ENCODE measurements around the gene F10.
"Not testable (repeated sequence)": the region's sequence is repeated elsewhere in the genome, so short reads cannot be mapped to it uniquely, and the experiment has no call there.

Gene F10

DNA sequence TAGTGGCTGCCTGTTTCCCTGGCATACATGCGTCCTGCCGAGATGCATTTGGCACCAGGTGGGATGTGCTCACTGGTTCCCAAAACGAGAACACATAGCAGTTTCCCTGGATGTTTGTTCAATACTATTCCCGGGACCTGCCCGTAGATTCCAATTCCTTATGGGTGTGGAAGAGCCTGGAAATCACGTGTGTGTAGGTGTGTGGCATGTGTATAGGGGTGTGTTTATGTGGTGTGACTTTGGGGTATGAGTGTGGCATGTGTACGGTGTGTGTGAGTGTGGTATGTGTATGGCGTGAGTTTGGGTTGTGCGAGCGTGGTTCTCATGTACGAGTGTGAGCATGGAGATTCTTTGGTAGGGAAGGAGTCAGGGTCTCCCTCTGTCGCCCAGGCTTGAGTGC, 19.9 kb upstream of the F10 start:
- no peak for DNase-seq

DNA sequence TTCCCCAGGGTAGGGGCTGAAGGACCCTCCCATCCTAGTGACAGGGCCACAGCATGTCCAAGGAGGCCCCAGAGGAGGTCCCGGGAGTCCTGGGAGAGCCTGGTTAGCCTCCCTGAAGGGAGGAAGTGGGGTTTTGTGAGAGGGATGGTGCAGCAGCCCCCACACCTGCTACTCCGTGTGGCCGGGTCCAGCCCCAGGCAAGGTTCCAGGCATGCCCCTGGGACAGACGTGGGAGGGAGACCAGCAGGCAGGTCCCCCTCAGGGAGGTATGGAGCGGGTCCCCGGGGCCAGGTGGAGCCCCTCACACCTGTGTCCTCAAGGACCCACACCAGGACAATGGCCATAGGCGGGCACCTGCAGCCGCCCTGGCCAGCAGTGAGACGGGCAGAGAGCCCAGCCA, 19.0 kb upstream of the F10 start:
- DNase-seq = no peak

DNA sequence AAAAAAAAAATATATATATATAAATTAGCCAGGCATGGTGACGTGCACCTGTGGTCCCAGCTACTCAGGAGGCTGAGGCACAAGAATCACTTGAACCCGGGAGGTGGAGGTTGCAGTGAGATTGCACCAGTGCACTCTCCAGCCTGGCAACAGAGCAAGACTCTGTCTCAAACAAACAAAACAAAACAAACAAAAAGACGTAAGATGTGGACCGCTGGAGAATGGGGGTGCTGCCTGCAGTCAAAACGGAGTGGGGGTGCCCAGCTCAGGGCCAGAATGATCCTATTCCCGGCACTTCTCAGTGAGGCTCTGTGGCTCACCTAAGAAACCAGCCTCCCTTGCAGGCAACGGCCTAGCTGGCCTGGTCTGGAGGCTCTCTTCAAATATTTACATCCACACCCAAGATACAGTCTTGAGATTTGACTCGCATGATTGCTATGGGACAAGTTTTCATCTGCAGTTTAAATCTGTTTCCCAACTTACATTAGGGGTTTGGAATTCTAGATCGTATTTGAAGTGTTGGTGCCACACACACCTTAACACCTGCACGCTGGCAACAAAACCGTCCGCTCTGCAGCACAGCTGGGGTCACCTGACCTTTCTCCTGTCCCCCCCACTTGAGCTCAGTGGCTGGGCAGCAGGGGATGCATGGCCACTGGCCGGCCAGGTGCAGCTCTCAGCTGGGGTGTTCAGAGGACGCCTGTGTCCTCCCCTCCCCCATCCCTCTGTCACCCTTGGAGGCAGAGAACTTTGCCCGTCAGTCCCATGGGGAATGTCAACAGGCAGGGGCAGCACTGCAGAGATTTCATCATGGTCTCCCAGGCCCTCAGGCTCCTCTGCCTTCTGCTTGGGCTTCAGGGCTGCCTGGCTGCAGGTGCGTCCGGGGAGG, 17.3 kb upstream of the F10 start, which contains the start of gene F7:
TSS of gene F7 (plus strand) at position 760 of the 889 bp plus-strand sequence. CDS start at position 811, 51 bp downstream.
- DNase-seq = no peak

DNA sequence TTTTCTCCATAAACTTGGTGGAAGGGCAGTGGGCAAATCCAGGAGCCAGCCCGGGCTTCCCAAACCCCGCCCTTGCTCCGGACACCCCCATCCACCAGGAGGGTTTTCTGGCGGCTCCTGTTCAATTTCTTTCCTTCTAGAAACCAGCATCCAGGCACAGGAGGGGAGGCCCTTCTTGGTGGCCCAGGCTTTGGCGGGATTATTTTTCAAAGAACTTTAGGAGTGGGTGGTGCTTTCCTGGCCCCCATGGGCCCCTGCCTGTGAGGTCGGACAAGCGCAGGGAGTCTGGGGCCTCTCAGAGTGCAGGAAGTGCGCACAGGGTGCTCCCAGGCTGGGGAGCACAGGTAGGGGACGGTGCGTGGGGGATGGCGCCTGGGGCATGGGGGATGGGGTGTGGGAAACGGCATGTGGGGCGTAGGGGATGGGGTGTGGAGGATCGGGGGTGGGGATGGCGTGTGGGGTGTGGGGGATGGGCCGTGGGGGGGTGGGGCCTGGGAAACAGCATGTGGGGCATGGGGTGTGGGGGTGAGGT, 16.6 kb upstream of the F10 start:
- no peak for DNase-seq

DNA sequence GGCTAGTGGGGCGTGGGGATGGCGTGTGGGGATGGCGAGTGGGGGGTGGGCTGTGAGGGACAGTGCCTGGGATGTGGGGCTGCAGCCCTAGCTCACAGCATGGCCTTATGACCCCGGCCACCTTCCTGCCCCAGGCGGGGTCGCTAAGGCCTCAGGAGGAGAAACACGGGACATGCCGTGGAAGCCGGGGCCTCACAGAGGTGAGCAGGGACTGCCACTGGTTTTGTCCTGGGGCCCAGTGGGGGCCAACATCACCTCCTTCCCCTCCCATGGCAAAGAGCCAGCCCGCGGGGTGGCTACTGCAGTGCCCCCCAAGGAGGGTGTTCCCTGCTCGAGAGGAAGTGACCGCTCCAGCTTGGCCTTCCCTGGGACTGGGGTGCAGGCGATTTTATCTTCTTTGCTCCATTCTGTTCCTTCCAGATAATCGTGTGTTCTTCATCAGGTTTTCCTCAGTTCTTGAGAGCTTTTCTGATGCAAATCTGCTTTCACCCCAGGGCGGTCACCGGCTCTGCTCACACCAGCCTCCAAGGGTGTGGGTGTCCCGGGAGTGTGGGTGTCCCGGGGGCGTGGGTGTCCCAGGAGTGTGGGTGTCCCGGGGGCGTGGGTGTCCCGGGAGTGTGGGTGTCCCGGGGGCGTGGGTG, 15.8 kb upstream of the F10 start:
- no peak for DNase-seq

DNA sequence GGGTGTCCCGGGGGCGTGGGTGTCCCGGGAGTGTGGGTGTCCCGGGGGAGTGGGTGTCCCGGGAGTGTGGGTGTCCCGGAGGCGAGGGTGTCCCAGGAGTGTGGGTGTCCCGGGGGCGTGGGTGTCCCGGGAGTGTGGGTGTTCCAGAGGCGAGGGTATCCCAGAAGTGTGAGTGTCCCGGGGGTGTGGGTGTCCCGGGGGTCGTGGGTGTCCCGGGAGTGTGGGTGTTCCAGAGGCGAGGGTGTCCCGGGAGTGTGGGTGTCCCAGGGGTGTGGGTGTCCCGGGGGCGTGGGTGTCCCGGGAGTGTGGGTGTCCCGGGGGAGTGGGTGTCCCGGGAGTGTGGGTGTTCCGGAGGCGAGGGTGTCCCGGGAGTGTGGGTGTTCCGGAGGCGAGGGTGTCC, 14.1 kb upstream of the F10 start:
- not testable (repeated sequence) for DNase-seq

DNA sequence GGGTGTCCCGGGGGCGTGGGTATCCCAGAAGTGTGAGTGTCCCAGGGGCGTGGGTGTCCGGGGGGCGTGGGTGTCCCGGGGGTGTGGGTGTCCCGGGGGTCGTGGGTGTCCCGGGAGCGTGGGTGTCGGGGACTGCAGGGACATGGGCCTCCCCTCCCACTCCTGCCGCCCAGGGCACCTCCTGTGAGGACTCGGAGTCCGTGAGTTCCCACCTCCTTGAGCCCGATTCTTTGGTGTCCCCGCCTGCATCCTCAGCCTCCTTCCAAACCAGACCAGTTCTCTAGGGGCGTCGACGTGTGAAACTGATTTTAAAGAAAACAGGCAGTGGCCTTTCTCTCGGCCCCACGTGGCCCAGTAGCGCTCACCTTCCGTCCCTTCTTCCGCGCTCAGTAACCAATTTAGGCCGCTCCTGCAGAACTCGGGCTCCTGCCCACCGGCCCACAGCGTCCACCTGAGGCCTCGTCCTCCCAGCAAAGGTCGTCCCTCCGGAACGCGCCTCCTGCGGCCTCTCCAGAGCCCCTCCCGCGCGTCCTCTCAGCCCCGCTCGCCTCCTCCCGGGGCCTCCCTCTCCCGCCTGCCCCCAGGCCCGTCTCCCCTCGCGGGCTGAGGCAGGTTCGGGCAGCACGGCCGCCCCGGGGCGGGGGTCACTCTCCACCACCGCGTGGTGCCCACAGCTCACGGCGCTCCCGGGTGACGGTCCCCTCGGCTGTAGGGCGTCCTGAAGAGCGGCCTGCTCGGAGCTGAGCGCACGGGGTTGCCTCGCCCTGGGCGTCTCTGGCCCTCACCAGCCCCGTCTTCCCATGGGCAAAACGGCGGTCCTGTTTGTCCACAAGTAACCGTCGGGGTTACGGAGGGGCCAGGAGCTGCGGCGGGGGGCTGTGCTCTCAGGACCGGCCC, 13.2 kb upstream of the F10 start:
- no peak for DNase-seq

DNA sequence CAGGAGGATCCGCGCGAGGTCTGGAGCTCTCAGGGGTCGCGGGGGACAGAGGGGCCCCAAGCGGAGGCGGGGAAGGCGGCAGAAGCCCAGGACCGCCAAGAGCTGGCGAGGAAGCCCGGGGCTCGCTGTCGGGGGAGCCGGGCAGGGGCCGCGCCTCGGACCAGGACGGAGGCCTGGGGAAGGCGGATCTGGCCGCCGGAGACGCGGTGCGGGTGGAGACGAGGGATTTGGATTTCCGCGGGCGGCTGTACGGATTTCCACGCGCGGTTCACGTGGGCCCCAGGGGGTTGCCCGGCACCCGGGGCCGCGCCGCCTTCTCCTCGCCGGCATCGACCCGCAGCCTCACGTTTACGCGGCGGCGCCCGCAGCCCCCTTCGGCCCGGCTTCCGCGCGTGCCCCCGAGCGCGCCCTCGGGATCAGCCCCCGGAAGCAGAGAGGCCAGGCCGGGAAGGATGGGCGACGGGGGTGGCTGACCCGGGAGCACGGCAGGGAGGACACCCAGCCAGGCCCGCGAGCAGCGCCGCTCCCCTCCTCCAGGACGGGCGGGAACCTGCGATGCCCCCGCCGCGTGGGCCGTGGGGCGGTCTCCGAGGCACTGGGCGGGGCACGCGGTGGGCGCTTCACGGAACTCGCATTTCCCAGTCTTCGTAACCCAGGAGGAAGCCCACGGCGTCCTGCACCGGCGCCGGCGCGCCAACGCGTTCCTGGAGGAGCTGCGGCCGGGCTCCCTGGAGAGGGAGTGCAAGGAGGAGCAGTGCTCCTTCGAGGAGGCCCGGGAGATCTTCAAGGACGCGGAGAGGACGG, 12.3 kb upstream of the F10 start:
- no peak for DNase-seq

DNA sequence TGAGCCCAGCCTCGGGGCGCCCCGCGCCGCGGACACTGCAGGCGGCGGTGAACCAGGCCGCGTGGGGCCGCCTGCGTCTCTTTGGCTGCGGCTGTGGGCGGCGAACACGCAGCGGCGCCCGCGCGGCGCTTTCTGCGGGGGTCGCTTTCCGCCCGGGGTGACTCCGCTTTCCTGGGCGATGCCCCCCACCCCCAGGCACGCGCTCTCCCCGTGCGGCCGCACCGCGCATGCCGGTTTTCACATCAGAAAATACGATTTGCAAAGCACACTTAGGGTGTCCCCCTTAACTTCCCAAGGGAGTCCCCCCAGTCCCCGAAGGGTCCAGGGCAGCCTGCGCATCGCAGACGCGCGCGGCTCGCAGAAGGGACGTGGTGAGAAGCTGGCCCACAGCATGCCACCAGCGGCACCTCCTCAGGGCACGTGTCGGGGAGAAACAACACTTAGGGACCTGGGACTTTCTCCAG, 11.7 kb upstream of the F10 start:
- no peak for DNase-seq

DNA sequence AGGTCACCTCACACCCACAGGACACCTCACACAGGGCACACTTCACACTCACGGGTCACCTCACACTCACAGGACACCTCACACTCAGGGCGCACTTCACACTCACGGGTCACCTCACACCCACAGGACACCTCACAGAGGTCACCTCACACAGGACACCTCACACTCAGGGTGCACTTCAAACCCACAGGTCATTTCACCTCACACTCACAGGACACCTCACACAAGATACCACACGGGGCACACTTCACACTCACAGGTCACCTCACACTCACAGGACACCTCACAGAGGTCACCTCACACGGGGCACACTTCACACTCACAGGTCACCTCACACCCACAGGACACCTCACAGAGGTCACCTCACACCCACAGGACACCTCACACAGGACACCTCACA, 10.8 kb upstream of the F10 start:
- DNase-seq = not testable (repeated sequence)

DNA sequence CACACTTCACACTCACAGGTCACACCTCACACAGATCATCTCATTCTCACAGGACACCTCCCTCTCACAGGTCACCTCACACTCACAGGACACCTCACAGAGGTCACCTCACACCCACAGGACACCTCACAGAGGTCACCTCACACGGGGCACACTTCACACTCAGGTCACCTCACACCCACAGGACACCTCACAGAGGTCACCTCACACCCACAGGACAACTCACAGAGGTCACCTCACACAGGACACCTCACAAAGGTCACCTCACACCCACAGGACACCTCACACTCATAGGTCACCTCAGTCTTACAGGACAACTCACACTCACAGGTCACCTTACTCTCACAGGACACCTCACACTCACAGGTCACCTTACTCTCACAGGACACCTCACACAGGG, 10.1 kb upstream of the F10 start:
- not testable (repeated sequence) for DNase-seq

DNA sequence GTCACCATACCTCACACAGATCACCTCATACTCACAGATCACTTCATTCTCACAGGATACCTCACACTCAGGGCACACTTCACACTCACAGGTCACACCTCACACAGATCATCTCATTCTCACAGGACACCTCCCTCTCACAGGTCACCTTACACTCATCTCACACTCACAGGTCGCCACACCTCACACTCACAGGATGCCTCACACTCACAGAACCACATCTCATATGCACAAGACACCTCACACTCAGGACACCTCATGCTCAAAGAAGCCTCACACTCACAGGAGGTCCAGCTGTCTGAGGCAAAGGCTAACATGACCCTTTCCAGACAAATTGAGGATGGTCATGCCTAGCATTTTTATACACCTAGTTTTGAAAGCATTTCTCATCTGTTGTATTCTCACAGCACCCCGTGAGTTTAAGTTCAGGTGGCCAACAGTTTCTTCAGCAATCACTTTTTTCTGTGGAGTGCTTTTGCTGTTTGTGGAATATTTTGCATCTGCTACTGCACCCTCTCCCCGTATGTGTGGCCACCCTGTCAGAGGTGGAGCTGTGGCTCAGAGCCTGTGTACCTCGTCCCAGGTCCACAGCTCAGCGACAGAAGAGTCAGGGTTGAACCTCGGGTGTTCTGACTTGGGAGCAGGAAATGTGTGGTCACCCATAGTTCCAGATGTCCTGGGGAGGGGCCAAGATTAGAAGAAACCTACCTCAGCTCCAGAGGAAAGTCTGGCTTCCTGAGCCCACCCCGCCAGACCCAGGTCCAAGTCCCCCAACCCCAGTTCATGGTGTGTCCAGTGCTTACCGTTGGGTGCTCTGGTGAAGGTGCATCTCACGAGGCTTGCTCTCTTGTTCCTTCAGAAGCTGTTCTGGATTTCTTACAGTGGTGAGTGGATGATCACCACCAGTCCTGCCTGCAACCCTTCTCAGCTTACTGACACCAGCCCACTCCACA, 9.4 kb upstream of the F10 start:
- no peak for DNase-seq

DNA sequence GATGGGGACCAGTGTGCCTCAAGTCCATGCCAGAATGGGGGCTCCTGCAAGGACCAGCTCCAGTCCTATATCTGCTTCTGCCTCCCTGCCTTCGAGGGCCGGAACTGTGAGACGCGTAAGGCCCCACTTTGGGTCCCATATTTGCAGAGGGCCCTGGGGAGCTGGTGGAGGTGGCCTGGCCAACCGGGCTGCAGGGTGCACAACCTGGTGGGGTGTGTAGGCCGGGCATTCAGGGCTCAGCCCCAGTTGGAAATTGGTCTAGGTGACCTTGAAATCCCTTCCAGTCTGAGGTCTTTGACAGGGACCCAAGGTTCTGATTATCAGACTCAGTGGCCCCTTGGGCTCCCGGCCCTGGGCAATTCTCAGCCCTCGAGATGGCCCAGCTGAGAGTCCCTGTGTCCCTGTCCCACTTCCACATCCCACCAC, 8.7 kb upstream of the F10 start:
- no peak for DNase-seq

DNA sequence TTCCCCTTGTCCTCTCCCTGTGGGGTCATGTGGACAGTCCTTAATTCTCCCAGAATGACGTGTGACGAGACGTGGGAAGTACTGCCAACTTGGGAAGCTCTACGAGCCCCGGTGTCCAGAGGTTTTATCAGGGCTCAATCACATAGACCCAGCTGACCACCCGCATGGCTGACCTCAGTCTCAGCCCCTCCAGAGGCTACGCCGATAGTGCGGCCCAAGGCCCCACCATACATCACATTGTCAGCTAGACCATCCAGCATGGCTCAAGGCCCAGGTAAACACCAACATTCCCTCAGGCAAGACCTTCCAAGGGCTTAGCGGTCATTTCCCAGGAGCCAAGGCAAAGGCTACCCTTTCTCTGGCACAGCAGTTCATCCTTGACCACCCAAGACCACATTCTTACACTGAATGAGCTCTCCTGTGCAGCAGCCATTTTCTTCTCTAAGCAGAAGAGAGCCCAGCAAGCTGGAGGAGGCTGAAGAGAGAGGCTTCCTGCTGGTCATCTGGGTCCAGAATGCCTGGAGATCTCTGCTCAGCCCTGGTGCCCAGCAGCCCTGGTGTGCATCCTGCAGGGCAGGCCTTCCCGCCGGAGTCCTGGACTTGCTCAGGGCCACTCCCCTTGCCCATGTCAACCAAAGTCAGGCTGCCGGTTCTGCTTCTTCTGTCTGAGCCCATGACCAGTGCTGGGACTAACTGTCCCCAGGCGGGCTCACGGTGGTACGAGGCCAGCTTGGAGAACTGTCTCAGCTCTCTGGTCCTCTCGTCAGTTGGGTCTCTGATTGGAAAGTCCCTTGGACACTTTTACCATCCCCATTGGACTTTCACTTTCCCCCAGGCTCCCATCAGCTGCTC, 7.9 kb upstream of the F10 start:
- DNase-seq = no peak

DNA sequence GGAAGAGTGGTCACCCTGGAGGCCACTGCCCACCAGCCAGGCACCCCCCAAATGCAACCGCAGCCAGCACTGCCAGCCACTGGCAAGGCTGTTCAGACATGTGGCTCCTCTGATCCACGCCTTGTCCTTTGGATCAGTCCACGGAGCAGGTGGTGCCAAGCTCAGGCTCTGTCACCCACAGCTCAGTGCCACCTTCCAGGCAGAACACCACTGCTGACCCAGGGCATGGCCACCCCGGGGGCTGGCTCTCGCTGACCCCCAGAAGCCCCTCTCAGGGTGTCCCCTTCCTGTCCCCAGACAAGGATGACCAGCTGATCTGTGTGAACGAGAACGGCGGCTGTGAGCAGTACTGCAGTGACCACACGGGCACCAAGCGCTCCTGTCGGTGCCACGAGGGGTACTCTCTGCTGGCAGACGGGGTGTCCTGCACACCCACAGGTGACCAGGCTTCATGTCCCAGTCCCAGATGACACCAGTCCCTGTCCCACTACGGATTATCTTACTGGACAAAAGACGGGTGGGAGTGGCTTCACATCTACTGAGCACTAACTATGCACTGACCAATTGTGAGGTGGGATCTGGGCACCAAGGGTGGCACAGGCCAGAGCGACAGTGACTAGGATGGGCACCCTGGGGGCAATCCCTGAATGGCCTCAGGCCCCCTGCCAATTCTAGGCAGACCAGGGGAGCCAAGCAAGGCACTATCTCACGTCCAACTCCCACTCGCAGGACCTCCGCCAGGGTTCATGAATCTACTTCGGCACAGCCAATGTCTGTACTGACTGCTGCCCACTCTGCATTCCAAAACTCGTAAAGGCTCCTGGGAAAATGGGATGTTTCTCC, 7.0 kb upstream of the F10 start:
- DNase-seq = no peak

DNA sequence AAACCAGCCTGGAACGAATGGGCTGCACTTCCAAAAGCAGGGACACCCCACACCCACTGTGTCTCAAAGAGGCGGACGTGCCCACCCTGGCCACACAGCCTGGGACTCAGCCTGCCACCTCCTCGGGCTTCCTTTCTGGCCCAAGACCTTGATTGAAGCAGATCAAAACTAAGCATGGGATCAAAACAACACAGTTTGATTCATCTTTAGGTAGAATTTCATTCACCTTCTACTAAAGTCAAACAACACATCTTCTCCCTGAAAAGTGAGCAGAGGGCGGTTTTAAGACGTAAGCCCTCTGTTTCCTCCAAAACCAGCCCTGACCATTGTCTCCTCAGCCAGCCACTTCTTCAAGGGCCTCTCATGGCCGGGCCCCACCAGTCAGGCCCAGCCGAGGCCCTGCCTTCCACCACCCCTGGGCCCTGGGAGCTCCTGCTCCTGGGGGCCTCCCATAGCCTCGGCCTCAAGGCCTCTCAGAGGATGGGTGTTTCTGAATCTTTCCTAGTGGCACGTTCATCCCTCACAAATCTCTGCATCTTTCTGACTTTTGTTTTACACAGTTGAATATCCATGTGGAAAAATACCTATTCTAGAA, 6.3 kb upstream of the F10 start:
- no peak for DNase-seq

DNA sequence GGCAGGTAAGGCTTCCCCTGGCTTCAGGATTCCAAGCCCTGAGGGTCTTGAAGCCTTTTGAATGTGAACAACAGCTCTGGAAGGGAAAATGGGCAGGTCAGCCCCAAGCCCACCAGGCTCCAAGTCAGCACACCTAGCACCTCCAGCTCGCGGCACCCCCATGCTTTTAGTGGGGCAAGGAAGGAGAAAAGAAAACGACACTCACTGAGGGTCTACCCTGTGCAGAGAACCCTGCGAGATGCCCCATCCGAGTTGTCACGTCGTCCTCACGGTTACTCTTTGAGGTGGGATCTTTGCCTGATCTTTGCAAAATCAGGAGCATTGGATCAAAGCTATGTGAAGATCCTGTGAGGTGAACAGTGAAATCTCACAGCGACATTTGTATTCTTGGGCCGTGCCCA, 5.7 kb upstream of the F10 start:
- DNase-seq = no peak

DNA sequence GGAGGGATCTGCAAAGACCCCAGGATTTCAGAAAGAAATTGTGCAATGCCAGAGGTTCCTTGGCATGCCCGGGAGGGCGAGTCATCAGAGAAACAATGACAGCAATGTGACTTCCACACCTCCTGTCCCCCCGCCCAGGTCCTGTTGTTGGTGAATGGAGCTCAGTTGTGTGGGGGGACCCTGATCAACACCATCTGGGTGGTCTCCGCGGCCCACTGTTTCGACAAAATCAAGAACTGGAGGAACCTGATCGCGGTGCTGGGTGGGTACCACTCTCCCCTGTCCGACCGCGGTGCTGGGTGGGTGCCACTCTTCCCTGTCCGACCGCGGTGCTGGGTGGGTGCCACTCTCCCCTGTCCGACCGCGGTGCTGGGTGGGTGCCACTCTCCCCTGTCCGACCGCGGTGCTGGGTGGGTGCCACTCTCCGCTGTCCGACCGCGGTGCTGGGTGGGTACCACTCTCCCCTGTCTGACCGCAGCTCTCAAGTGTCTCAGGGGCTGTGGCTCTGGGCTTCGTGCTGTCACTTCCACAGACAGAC, 5.2 kb upstream of the F10 start:
- no peak for DNase-seq

Measured in NCI-H1694 treated with DMSO at 0.1 percent for 48 hours (cell line).